Measurements from ENCODE around the gene ZNF778. TPM values are rescaled to one million over a fixed set of nuclear protein-coding genes. Genes with fewer than 3 reads are reported as not detected.

The ZNF778 gene
- total and polyA plus RNA-seq, 2 of the 13 experiments (the other 11 are each of a cell fraction or from before 2014, with no cell fraction given) = 3.8 to 7.2 TPM

DNA sequence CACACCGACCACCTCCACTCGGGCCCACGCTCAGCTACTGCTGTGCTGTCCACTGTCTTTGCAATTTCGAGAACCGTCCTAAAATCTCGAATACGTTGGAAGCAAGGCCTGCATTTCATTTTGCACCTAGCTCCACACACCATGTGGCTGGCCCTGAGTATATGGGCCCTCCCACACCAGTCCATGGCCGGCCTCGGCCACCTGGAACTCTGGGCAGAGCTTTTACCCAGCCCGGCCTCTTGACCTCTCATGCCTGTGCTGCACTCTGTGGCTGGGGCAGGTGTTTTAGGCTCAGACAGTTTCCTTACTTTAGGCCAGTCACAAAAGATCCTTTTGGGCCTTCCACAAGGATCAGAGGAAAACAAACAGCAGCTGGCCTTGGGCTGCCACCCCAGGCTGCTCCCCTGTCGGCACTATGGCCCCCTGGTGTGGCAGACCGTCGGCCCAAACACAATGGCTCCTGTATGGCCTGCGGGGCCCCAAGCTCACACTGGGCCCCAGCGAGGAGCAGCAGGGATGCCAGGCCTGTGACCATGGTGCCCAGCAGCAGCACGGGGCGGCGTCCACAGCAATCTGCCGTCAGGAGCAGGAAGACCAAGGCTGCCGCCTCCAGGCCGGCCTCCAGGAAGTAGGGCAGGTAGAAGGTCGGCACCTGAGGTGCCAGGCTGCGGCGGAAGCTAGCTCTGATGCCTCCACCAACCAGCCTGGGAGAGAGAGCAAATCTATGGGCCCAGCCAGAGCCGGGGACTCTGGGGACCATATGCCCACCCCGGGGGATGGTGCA, 19.7 kb upstream of the ZNF778 start (continued):
- TF ChIP-seq PRPF4 (IDR thresholded peaks at IDR 0.05; ENCODE audit: low read depth, low read length, poor library complexity, severe bottlenecking) = peak; percentile 40
- TF ChIP-seq HHEX (CRISPR knock-in tag; IDR thresholded peaks at IDR 0.05) = no peak
- TF ChIP-seq ZNF772 (CRISPR knock-in tag; IDR thresholded peaks at IDR 0.05) = peak; percentile 62
- no peak; the same call in 1 of the 2 replicates for TF ChIP-seq KDM3A (CRISPR knock-in tag; IDR thresholded peaks at IDR 0.05; ENCODE audit: low read depth)
- no peak for TF ChIP-seq PBX2 (CRISPR knock-in tag; IDR thresholded peaks at IDR 0.05)
- TF ChIP-seq ZNF569 (CRISPR knock-in tag; IDR thresholded peaks at IDR 0.05; ENCODE audit: borderline replicate concordance) = no peak
- peak; percentile 50; the same call in 1 of the 2 replicates for TF ChIP-seq ZNF143 (CRISPR knock-in tag; IDR thresholded peaks at IDR 0.05)
- peak; percentile 92 for TF ChIP-seq SAP130 (CRISPR knock-in tag; IDR thresholded peaks at IDR 0.05; ENCODE audit: low read depth)
- TF ChIP-seq ZXDC (CRISPR knock-in tag; IDR thresholded peaks at IDR 0.05) = peak; percentile 1; the same call in 1 of the 2 replicates
- TF ChIP-seq ZNF768 (CRISPR knock-in tag; IDR thresholded peaks at IDR 0.05) = peak; percentile 79; the same call in 1 of the 2 replicates
- TF ChIP-seq, protein P1, sequence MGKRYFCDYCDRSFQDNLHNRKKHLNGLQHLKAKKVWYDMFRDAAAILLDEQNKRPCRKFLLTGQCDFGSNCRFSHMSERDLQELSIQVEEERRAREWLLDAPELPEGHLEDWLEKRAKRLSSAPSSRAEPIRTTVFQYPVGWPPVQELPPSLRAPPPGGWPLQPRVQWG (CRISPR knock-in tag; IDR thresholded peaks at IDR 0.05; ENCODE audit: borderline replicate concordance, low read depth) = no peak
- TF ChIP-seq ZHX1 (CRISPR knock-in tag; IDR thresholded peaks at IDR 0.05; ENCODE audit: low read depth) = peak; percentile 89
- TF ChIP-seq HNRNPK (IDR thresholded peaks at IDR 0.05; ENCODE audit: low read depth, low read length, poor library complexity, severe bottlenecking) = no peak
- TF ChIP-seq ZBTB42 (CRISPR knock-in tag; IDR thresholded peaks at IDR 0.05) = no peak
- no peak; the same call in 1 of the 2 replicates for TF ChIP-seq ZNF780A (CRISPR knock-in tag; IDR thresholded peaks at IDR 0.05)
- peak; percentile 91 for TF ChIP-seq HDAC2 (CRISPR knock-in tag; IDR thresholded peaks at IDR 0.05)
- TF ChIP-seq MEF2D (CRISPR knock-in tag; IDR thresholded peaks at IDR 0.05) = no peak
- TF ChIP-seq ERF (CRISPR knock-in tag; IDR thresholded peaks at IDR 0.05) = peak; percentile 91; the same call in 1 of the 2 replicates
- peak; percentile 76; the same call in 1 of the 2 replicates for TF ChIP-seq ZMYM2 (CRISPR knock-in tag; IDR thresholded peaks at IDR 0.05)
- peak; percentile 45; the same call in 1 of the 2 replicates for TF ChIP-seq FOXK2 (IDR thresholded peaks at IDR 0.05)
- TF ChIP-seq SOX6 (IDR thresholded peaks at IDR 0.05) = no peak
- TF ChIP-seq SOX6 (CRISPR knock-in tag; IDR thresholded peaks at IDR 0.05) = peak; percentile 99
- TF ChIP-seq, protein P2, sequence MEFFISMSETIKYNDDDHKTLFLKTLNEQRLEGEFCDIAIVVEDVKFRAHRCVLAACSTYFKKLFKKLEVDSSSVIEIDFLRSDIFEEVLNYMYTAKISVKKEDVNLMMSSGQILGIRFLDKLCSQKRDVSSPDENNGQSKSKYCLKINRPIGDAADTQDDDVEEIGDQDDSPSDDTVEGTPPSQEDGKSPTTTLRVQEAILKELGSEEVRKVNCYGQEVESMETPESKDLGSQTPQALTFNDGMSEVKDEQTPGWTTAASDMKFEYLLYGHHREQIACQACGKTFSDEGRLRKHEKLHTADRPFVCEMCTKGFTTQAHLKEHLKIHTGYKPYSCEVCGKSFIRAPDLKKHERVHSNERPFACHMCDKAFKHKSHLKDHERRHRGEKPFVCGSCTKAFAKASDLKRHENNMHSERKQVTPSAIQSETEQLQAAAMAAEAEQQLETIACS (CRISPR knock-in tag; IDR thresholded peaks at IDR 0.05) = no peak

All from HepG2 (cell line).